SIG-M5 treated with dmso at 0.1 percent for 504 hours (cell line): Measurements from ENCODE around the gene C8A.

Experiments used
- DNase-seq: peaks from one replicate; lab custom pipeline; 2025; ENCODE audit not compliant: unreplicated experiment; lab: John Stamatoyannopoulos, UW

Gene C8A

GRCh38 chr1:56836359-56836758 is 18.2 kb upstream of the C8A start:
- no peak for DNase-seq

GRCh38 chr1:56837244-56837939 is 17.2 kb upstream of the C8A start:
- DNase-seq = no peak

GRCh38 chr1:56838759-56839158 is 15.8 kb upstream of the C8A start:
- no peak for DNase-seq

DNA sequence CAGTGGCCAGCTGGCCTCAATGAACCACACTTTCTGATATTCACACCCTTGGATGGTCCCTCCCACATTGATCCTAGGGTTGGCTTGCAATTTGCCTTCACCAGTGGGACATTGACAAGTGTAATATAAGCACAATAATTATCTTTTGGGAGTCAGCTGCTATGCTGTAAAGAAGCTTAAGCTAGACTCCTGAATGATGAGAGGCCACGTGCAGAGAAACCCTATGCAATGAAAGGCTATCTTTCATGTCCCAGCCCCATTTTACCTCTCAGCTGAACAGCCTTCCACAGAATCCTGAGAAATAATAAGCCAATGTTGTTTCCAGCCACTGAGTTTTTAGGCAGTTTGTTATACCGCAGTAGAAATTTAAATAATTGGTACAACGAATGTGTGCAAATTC is 11.1 kb upstream of the C8A start:
- DNase-seq = no peak

GRCh38 chr1:56844545-56845136 is 10.0 kb upstream of the C8A start:
- no peak for DNase-seq

- no peak for DNase-seq
Observed at GRCh38 chr1:56845343-56845742, 9.3 kb upstream of the C8A start.

GRCh38 chr1:56849750-56850149 is 4.8 kb upstream of the C8A start:
- DNase-seq = no peak

- DNase-seq = no peak
Observed at GRCh38 chr1:56850411-56850810, 4.2 kb upstream of the C8A start.

GRCh38 chr1:56850922-56851321 is 3.7 kb upstream of the C8A start:
- DNase-seq = no peak

DNA sequence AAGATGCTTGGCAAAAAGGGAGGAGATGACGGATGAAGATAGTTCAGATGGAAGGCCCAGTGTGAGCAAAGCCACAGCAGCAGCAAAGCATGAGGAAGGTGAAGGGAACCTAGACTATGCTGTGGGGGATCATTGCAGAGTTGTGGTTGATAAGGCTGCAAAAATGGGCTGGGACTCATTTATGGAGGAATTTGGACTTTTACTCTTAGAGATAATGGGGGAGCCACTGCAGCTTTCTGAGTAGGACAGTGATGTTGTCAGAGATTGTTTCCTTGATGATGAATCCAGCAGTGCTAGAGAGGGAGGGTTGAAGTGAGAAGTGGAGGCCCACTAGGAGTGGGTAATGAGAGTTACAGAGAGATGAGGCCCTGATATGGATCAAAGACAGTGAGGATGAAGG is 2.1 kb upstream of the C8A start:
- no peak for DNase-seq

DNA sequence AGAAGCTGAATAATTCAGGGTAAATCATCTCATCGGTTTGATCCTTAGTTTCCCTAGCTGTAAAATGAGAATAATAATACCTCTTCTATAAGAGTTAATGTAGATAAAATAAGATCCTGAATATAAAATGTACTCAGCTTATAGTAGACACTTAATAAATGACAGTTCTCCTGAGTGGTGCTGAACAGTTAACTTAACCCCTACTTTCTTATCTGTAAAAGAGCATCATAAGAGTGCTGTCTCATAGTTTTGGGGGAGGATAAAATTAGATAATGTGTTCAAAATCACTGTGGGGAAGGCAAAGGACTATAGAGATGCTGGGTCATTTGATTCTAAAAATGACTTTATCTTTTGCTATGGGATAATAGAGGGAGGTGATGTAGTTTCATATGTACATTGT is 593 bp downstream of the C8A start:
- DNase-seq = no peak

- no peak for DNase-seq
Observed at GRCh38 chr1:56856186-56856585, 1.6 kb downstream of the C8A start.

- no peak for DNase-seq
Observed at GRCh38 chr1:56859287-56859686, 4.7 kb downstream of the C8A start.

- DNase-seq = no peak
Observed at GRCh38 chr1:56863265-56863992, 8.8 kb downstream of the C8A start.

- no peak for DNase-seq
Observed at GRCh38 chr1:56864430-56864829, 9.8 kb downstream of the C8A start.

DNA sequence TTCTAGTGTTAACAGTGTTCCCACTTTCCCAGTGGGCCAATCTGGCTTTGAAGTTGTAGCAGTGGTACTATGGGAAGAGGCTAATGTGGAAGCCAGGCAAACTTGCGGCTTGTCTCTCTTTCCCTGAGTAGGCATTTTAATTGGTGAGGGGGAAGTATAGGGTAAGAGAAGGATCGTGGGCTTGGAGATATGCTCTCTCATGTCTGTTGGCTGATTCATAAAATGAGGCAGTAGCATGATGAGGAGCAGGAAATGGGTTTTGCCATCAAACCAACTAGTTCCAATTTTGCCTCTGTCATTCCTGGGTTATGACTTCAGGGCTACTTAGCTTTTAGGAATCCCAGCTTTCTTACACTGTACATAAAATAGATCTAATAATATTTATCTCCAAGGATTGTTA is 12.1 kb downstream of the C8A start:
- DNase-seq = no peak

DNA sequence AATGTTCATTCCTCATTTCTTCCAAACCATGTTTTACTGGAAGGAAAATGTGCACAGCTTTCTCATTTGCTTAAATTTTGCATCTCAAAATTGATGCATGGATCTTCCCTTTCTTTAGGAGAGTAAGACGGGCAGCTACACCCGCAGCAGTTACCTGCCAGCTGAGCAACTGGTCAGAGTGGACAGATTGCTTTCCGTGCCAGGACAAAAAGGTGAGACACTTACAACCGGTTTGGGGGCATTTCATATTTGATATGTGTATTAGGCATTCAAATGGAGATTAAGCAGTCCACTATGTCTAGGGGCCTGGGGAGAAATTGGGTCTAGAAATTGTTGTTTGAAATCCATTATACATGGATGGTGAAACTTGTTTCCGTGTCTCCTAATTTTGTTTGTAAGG is 12.9 kb downstream of the C8A start:
- no peak for DNase-seq

DNA sequence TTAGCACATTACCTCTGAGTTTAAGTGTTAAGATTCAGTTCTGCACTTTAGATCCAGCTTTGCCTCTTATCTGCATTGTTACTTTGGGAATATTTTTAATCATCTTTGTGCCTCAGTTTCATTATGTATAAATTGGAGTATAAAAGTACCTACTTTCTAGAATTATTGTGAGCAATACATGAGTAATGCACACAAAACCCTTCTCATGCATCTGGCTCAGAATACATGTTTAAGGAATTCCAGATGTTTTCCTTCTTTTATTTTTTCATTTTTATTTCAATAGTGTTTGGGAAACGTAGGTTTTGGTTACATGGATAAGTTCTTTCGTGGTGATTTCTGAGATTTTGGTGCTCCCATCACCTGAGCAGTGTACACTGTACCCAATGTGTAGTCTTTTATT is 14.2 kb downstream of the C8A start:
- no peak for DNase-seq

GRCh38 chr1:56872597-56872996 is 18.0 kb downstream of the C8A start:
- DNase-seq = no peak

GRCh38 chr1:56873213-56873612 is 18.6 kb downstream of the C8A start:
- DNase-seq = no peak

GRCh38 chr1:56874689-56875088 is 20.1 kb downstream of the C8A start:
- DNase-seq = no peak

- no peak for DNase-seq
Observed at GRCh38 chr1:56877973-56878372, 23.4 kb downstream of the C8A start.
